Muscle of back (tissue), 11 donors: ENCODE results near the gene GNAT3. TPM values are rescaled to one million over a fixed set of nuclear protein-coding genes. Genes with fewer than 3 reads are reported as not detected.

Experiments
- DNase-seq, 3 donors: peaks; one replicate each; pipeline versions ENCODE4 v3.0.0 to v3.0.0-alpha.2; 2013
- polyA plus RNA-seq, 10 donors: library from polyadenylated mRNA; unstranded; fragments of 120-200 nt; gene quantifications; one replicate each; pipeline ENCODE4 v1.2.1, GENCODE V29; 2013; ENCODE audit not compliant: insufficient read length in 10 of 10

GNAT3 gene
- polyA plus RNA-seq, 10 donors: 0.13 TPM; not detected in 9

GRCh38 chr7:80505900-80506500 is 5.9 kb downstream of the GNAT3 start:
- no peak for DNase-seq

- DNase-seq: no peak
Measured at GRCh38 chr7:80500325-80500724, 11.5 kb downstream of the GNAT3 start.

GRCh38 chr7:80499350-80499953 is 12.4 kb downstream of the GNAT3 start:
- peak in 2 of 3 donors; percentile 21 to 68 for DNase-seq

GRCh38 chr7:80498481-80499349 is 13.1 kb downstream of the GNAT3 start:
- DNase-seq: peak in 1 of 3 donors; percentile 16

GRCh38 chr7:80496586-80496985 is 15.3 kb downstream of the GNAT3 start:
- DNase-seq: no peak

GRCh38 chr7:80493121-80493849 is 18.6 kb downstream of the GNAT3 start:
- no peak for DNase-seq

GRCh38 chr7:80491462-80491861 is 20.4 kb downstream of the GNAT3 start:
- DNase-seq: no peak

GRCh38 chr7:80488851-80489370 is 23.0 kb downstream of the GNAT3 start:
- peak in 1 of 3 donors; percentile 16 for DNase-seq

GRCh38 chr7:80488406-80488805 is 23.5 kb downstream of the GNAT3 start:
- peak in 2 of 3 donors; percentile 24 to 28 for DNase-seq

GRCh38 chr7:80485721-80486120 is 26.1 kb downstream of the GNAT3 start:
- no peak for DNase-seq

GRCh38 chr7:80482950-80483349 is 28.9 kb downstream of the GNAT3 start:
- no peak for DNase-seq

- no peak for DNase-seq
Measured at GRCh38 chr7:80481196-80481884, 30.5 kb downstream of the GNAT3 start.

- no peak for DNase-seq
Measured at GRCh38 chr7:80480566-80480965, 31.3 kb downstream of the GNAT3 start.

- DNase-seq: no peak
Measured at GRCh38 chr7:80478683-80479082, 33.2 kb downstream of the GNAT3 start.

GRCh38 chr7:80476035-80476434 is 35.8 kb downstream of the GNAT3 start:
- DNase-seq: no peak

- no peak for DNase-seq
Measured at GRCh38 chr7:80475383-80475782, 36.5 kb downstream of the GNAT3 start.

- DNase-seq: no peak
Measured at GRCh38 chr7:80473751-80474150, 38.1 kb downstream of the GNAT3 start.

GRCh38 chr7:80472491-80473200 is 39.2 kb downstream of the GNAT3 start:
- peak in 2 of 3 donors; percentile 49 to 67 for DNase-seq

- no peak for DNase-seq
Measured at GRCh38 chr7:80468931-80469714, 42.7 kb downstream of the GNAT3 start.

GRCh38 chr7:80467069-80467468 is 44.8 kb downstream of the GNAT3 start:
- peak in 1 of 3 donors; percentile 41 for DNase-seq
